ENCODE results near the gene CCDC117.
A peak's percentile ranks its signal among the peaks of the same experiment; 100 is the strongest.

The CCDC117 gene

GRCh38 chr22:28826921-28827320 lies 54.4 kb downstream of the CCDC117 start:
- TF ChIP-seq TAF1 (IDR thresholded peaks at IDR 0.05; ENCODE audit: borderline replicate concordance, low read depth, low read length) (no peak), POLR2A (IDR thresholded peaks at IDR 0.05; ENCODE audit: low read depth, low read length) (no peak), POLR2AphosphoS5 (IDR thresholded peaks at IDR 0.05; ENCODE audit: low read depth, low read length) (no peak)
- no peak for DNase-seq (ENCODE audit: insufficient read length)
- no peak for FAIRE-seq

GRCh38 chr22:28829358-28830181 lies 57.1 kb downstream of the CCDC117 start:
- TF ChIP-seq POLR2AphosphoS5 (IDR thresholded peaks at IDR 0.05; ENCODE audit: low read depth, low read length) (no peak), TAF1 (IDR thresholded peaks at IDR 0.05; ENCODE audit: borderline replicate concordance, low read depth, low read length) (no peak), POLR2A (IDR thresholded peaks at IDR 0.05; ENCODE audit: low read depth, low read length) (no peak)
- peak; percentile 93 for FAIRE-seq
- DNase-seq (ENCODE audit: insufficient read length): peak; percentile 58

GRCh38 chr22:28830441-28830840 lies 57.9 kb downstream of the CCDC117 start:
- TF ChIP-seq POLR2A (IDR thresholded peaks at IDR 0.05; ENCODE audit: low read depth, low read length): no peak
- TF ChIP-seq TAF1 (IDR thresholded peaks at IDR 0.05; ENCODE audit: borderline replicate concordance, low read depth, low read length): no peak
- TF ChIP-seq POLR2AphosphoS5 (IDR thresholded peaks at IDR 0.05; ENCODE audit: low read depth, low read length): no peak
- FAIRE-seq (no peak), DNase-seq (ENCODE audit: insufficient read length) (no peak)

GRCh38 chr22:28831140-28832072 lies 58.9 kb downstream of the CCDC117 start:
- no peak for DNase-seq (ENCODE audit: insufficient read length)
- TF ChIP-seq TAF1 (IDR thresholded peaks at IDR 0.05; ENCODE audit: borderline replicate concordance, low read depth, low read length) (no peak), POLR2AphosphoS5 (IDR thresholded peaks at IDR 0.05; ENCODE audit: low read depth, low read length) (no peak), POLR2A (IDR thresholded peaks at IDR 0.05; ENCODE audit: low read depth, low read length) (no peak)
- no peak for FAIRE-seq

- DNase-seq (ENCODE audit: insufficient read length) (no peak), FAIRE-seq (no peak)
- TF ChIP-seq TAF1 (IDR thresholded peaks at IDR 0.05; ENCODE audit: borderline replicate concordance, low read depth, low read length) (no peak), POLR2A (IDR thresholded peaks at IDR 0.05; ENCODE audit: low read depth, low read length) (no peak), POLR2AphosphoS5 (IDR thresholded peaks at IDR 0.05; ENCODE audit: low read depth, low read length) (no peak)
Measured at GRCh38 chr22:28832731-28833130, 60.2 kb downstream of the CCDC117 start.

- no peak for TF ChIP-seq POLR2A (IDR thresholded peaks at IDR 0.05; ENCODE audit: low read depth, low read length)
- TF ChIP-seq POLR2AphosphoS5 (IDR thresholded peaks at IDR 0.05; ENCODE audit: low read depth, low read length): no peak
- TF ChIP-seq TAF1 (IDR thresholded peaks at IDR 0.05; ENCODE audit: borderline replicate concordance, low read depth, low read length): no peak
- no peak for DNase-seq (ENCODE audit: insufficient read length)
- no peak for FAIRE-seq
Measured at GRCh38 chr22:28833276-28833923, 60.9 kb downstream of the CCDC117 start.

- no peak for TF ChIP-seq TAF1 (IDR thresholded peaks at IDR 0.05; ENCODE audit: borderline replicate concordance, low read depth, low read length)
- FAIRE-seq: no peak
- no peak for DNase-seq (ENCODE audit: insufficient read length)
Measured at GRCh38 chr22:28835630-28836189, 63.2 kb downstream of the CCDC117 start.

- no peak for TF ChIP-seq TAF1 (IDR thresholded peaks at IDR 0.05; ENCODE audit: borderline replicate concordance, low read depth, low read length)
- TF ChIP-seq POLR2A (IDR thresholded peaks at IDR 0.05; ENCODE audit: low read depth, low read length): no peak
- no peak for TF ChIP-seq POLR2AphosphoS5 (IDR thresholded peaks at IDR 0.05; ENCODE audit: low read depth, low read length)
- no peak for FAIRE-seq
Measured at GRCh38 chr22:28837640-28838039, 65.1 kb downstream of the CCDC117 start.

More at GRCh38 chr22:28837640-28838039, 65.1 kb downstream of the CCDC117 start:
- DNase-seq (ENCODE audit: insufficient read length): no peak

All from GM12892 (cell line).